ENCODE results near the gene IL1RAPL2. TPM values are rescaled to one million over a fixed set of nuclear protein-coding genes. Genes with fewer than 3 reads are reported as not detected.

The IL1RAPL2 gene
- total and polyA plus RNA-seq, 2 of the 8 experiments (the other 6 are each of a cell fraction or from before 2014, with no cell fraction given), result 0.20 to 1.3 TPM

DNA sequence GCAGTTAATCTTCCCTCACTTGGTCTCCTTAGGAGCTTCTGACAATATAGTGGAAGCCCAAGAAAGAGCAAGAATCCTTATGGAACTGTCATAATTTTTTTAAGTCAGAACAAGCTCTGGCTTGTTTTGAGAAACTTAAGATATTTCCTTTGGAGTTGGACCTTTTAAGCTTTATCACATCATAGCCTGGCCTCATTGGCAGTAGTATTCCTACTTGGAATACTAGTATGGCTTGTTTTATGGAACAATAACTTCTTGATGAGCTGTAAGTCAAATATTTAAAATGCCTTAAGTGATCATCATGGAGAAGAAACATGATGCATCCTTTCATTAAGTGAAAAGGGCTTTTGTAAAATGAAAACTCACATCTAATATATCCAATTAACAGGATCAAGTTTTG lies 1178.3 kb downstream of the IL1RAPL2 start:
- H3K4me1 ChIP-seq (replicated peaks in 1 of 4; ENCODE audit: control insufficient read depth in 3 of 4, insufficient read depth in 4 of 4, low read length in 3 of 4), result no peaks in the 10 kb centered on the region
- no peak overlapping the region for H4K91ac ChIP-seq (replicated peaks; ENCODE audit: insufficient read length, low read length)
- no peaks in the 10 kb centered on the region for H4K20me1 ChIP-seq (replicated peaks in 1 of 2; ENCODE audit: control insufficient read depth in 1 of 2, insufficient read depth in 2 of 2, low read length in 2 of 2)
- H3K9ac ChIP-seq (replicated peaks in 1 of 4; ENCODE audit: extremely low read depth in 1 of 4, low read depth in 3 of 4, low read length in 3 of 4), result no peak overlapping the region
- H2BK20ac ChIP-seq (ENCODE audit: low read length), result no peak overlapping the region
- H2BK12ac ChIP-seq (ENCODE audit: low read depth, low read length), result no peak overlapping the region
- TF ChIP-seq, protein P1, sequence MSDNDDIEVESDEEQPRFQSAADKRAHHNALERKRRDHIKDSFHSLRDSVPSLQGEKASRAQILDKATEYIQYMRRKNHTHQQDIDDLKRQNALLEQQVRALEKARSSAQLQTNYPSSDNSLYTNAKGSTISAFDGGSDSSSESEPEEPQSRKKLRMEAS (IDR thresholded peaks at IDR 0.05), result no peak
- TF ChIP-seq RFX5 (IDR thresholded peaks at IDR 0.05; ENCODE audit: borderline replicate concordance, low read depth, low read length) (no peak), SIRT6 (IDR thresholded peaks at IDR 0.05; ENCODE audit: low read length) (no peak), POU5F1 (IDR thresholded peaks at IDR 0.05; ENCODE audit: low read depth, low read length) (no peak), CTBP2 (IDR thresholded peaks at IDR 0.05; ENCODE audit: borderline replicate concordance, insufficient read depth, insufficient read length, low read length) (no peak), GTF2F1 (IDR thresholded peaks at IDR 0.05; ENCODE audit: borderline replicate concordance, low read depth, low read length) (no peak), HDAC2 (IDR thresholded peaks at IDR 0.05; ENCODE audit: borderline replicate concordance in 1 of 2, low read depth in 2 of 2, low read length in 2 of 2) (no peak), SP1 (IDR thresholded peaks at IDR 0.05; ENCODE audit: low read depth, low read length) (no peak), CHD2 (IDR thresholded peaks at IDR 0.05; ENCODE audit: low read length) (no peak)
- TF ChIP-seq, protein P2, sequence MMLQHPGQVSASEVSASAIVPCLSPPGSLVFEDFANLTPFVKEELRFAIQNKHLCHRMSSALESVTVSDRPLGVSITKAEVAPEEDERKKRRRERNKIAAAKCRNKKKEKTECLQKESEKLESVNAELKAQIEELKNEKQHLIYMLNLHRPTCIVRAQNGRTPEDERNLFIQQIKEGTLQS (IDR thresholded peaks at IDR 0.05; ENCODE audit: insufficient read depth, low read depth, low read length), result no peak
- H2BK15ac ChIP-seq (ENCODE audit: low read length), result no peak overlapping the region
- CTCF ChIA-PET (ENCODE audit: partially characterized antibody), result no interaction called here
- no peak overlapping the region for H4K5ac ChIP-seq (ENCODE audit: insufficient read length, low read depth, low read length)
- no peak overlapping the region for H2BK120ac ChIP-seq (replicated peaks; ENCODE audit: low read depth, low read length)
- no peak overlapping the region for H2AK5ac ChIP-seq (ENCODE audit: low read depth, low read length)
- H3K4me3 ChIP-seq (ENCODE audit: extremely low read depth in 1 of 4, insufficient read depth in 2 of 4, low read depth in 3 of 4, low read length in 4 of 4), result no peak overlapping the region
- FAIRE-seq, result no peak
- H3K4ac ChIP-seq (replicated peaks; ENCODE audit: insufficient read length, low read depth, low read length), result no peak overlapping the region
- H4K8ac ChIP-seq (ENCODE audit: extremely low read depth, insufficient read depth, low read length), result no peak overlapping the region
- H3K9me3 ChIP-seq (ENCODE audit: insufficient read depth in 2 of 2, low read depth in 1 of 2, low read length in 1 of 2), result no peaks in the 10 kb centered on the region
- no peak overlapping the region for H2BK5ac ChIP-seq (ENCODE audit: low read depth, low read length)
- H2AFZ ChIP-seq (ENCODE audit: low read length), result no peak overlapping the region
- H3K4me2 ChIP-seq (ENCODE audit: insufficient read depth in 1 of 2, low read depth in 2 of 2, low read length in 2 of 2), result no peak overlapping the region
- H3K36me3 ChIP-seq (ENCODE audit: control insufficient read depth in 2 of 4, insufficient read depth in 4 of 4, low read length in 3 of 4), result no peaks in the 10 kb centered on the region
- no peak overlapping the region for H3K56ac ChIP-seq (replicated peaks; ENCODE audit: insufficient read length, low read depth, low read length)
- no peak for DNase-seq (ENCODE audit: low read depth in 1 of 2, low spot score in 2 of 2)
- POLR2A ChIA-PET (ENCODE audit: partially characterized antibody), result no interaction called here
- no peaks in the 10 kb centered on the region for H3K27me3 ChIP-seq (replicated peaks in 1 of 4; ENCODE audit: control insufficient read depth in 3 of 4, extremely low read depth in 1 of 4, insufficient read depth in 3 of 4, low read length in 3 of 4)
- H3K23me2 ChIP-seq (ENCODE audit: low read depth, low read length), result no peaks in the 10 kb centered on the region
- H3K79me1 ChIP-seq (ENCODE audit: low read depth, low read length), result no peaks in the 10 kb centered on the region
- H3K14ac ChIP-seq (ENCODE audit: insufficient read length), result no peak overlapping the region
- H3K23ac ChIP-seq (ENCODE audit: insufficient read length), result no peak overlapping the region
- no peak overlapping the region for H3K18ac ChIP-seq (ENCODE audit: extremely low read depth, low read length)
- H3K27ac ChIP-seq (ENCODE audit: low read depth, low read length), result no peak overlapping the region
- no peaks in the 10 kb centered on the region for H3K79me2 ChIP-seq (ENCODE audit: control insufficient read depth in 1 of 2, insufficient read depth in 2 of 2, low read length in 2 of 2)

All from H1 (cell line).